Hepatocyte (in vitro differentiated cells): ENCODE data around the gene RAB26.

ENCODE experiments used
- EZH2phosphoT487 ChIP-seq: fragments of 200-600 bp; sonication (generic); IDR thresholded peaks from one replicate; pipeline ENCODE4 v1.6.1; 2018; ENCODE audit warnings: antibody characterized with exemption, mild to moderate bottlenecking, low read depth, moderate library complexity; ENCODE audit not compliant: unreplicated experiment, severe bottlenecking
- TF ChIP-seq, protein P1 (sequence below): fragments of 200-600 bp; sonication (generic); IDR thresholded peaks from 2 replicates; pipeline ENCODE4 v1.5.1; 2016; ENCODE audit warnings: antibody characterized with exemption, mild to moderate bottlenecking; ENCODE audit not compliant: poor library complexity

DNA sequence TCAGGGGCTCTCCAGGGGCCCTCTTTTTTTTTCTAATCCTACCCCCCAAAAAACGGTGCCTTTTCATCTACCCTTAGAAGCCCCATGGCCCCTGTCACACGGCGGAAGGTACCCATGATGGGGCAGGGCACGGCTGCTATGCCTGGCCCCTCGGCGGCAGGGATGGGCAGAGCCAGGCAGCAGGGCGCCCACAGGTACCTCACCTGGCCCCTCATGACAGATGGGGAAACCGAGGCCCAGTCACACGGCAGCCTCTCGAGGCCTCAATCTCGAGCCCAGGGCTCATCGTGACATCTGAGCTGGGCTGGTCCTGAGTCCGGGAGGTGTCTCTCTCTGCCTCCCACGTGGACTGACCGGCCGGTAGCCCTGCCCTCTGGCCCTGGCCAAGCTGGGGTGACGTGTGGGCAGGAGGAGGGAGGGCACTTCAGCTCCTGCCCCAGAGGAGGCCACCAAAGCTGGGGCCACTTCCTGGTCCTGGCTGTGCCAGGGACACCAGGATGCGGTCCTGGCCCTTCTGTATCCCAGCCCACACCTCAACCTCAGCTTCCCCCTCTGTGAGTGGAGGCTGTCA is 18.7 kb downstream of the RAB26 start:
- TF ChIP-seq, protein P1, sequence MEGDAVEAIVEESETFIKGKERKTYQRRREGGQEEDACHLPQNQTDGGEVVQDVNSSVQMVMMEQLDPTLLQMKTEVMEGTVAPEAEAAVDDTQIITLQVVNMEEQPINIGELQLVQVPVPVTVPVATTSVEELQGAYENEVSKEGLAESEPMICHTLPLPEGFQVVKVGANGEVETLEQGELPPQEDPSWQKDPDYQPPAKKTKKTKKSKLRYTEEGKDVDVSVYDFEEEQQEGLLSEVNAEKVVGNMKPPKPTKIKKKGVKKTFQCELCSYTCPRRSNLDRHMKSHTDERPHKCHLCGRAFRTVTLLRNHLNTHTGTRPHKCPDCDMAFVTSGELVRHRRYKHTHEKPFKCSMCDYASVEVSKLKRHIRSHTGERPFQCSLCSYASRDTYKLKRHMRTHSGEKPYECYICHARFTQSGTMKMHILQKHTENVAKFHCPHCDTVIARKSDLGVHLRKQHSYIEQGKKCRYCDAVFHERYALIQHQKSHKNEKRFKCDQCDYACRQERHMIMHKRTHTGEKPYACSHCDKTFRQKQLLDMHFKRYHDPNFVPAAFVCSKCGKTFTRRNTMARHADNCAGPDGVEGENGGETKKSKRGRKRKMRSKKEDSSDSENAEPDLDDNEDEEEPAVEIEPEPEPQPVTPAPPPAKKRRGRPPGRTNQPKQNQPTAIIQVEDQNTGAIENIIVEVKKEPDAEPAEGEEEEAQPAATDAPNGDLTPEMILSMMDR = no peak
- no peak for TF ChIP-seq EZH2phosphoT487
